D721Med (cell line): ENCODE measurements around the gene FGGY.

Experiments
- DNase-seq: peaks from one replicate; pipeline ENCODE4 v3.0.0; 2011; ENCODE audit warnings: low spot score; ENCODE audit not compliant: insufficient read length
- FAIRE-seq: peaks from 2 replicates; lab custom pipeline; 2011; peaks lifted over from hg19 to GRCh38; lab: Jason Lieb, UNC
- CTCF ChIP-seq: IDR thresholded peaks from 2 replicates; pipeline ENCODE4 v1.5.1; 2012; ENCODE audit warnings: mild to moderate bottlenecking, control low read depth; ENCODE audit not compliant: insufficient read depth; ENCODE audit errors: missing control alignments

FGGY gene

DNA sequence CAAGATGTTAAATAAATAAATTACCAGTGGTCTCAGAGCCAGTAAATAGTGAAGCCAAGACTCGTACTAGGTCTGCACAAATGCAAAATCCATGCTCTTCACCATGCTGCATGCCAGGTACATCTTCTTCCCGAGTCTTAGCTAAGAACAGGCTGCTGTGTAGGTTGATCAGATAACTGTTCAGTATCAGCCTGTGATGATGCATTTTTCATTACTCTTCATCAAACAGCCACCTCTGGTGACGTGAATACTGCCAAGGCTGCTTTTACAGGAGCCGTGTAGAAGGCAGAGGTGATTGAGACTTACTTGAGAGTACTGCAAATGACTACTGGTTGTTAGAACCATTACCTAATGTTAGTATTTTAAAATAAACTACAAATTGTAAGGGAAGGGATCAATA lies 478.6 kb downstream of the FGGY start:
- DNase-seq (no peak), FAIRE-seq (no peak)
- no peak for TF ChIP-seq CTCF

GRCh38 chr1:59776960-59777852 lies 480.3 kb downstream of the FGGY start:
- DNase-seq: no peak
- TF ChIP-seq CTCF: no peak
- no peak for FAIRE-seq

DNA sequence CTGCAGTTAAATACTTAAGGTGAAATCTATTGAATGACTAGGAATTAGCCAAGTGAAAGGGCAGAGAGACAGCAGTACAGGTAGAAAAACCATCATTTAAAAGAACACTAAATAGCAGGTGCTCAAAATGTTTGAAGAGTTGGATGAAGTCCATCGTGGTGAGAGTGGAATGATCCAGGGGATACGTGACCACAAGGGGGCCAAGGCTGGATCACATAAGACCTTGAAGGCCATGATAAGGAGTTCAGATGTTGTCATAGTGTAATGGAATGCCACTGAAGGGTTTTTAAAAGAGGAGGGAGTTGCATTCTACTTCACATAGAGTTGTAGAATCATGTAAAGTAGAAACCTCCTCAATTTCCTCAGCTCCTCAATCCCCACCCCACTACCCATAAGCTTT lies 483.1 kb downstream of the FGGY start:
- FAIRE-seq (no peak), DNase-seq (no peak)
- no peak for TF ChIP-seq CTCF

DNA sequence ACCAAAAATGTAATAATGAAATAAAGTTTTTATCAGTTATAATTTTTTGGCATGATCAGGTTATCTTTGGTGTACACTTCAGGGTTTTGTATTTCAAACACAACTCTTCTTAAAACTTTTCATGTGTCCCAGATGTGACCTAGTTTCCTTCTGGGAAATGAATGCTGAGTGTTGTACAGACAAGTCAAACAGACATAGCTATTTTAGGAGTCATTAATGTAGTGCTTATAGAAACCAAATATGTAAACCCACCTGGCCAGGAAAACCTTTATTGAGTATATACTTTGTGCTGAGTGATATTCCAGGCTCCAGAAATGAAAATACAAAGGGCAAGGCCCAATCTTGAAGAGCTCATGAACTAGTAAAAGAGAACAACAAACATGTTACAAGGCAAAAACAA lies 491.9 kb downstream of the FGGY start:
- no peak for DNase-seq
- TF ChIP-seq CTCF: no peak
- no peak for FAIRE-seq

DNA sequence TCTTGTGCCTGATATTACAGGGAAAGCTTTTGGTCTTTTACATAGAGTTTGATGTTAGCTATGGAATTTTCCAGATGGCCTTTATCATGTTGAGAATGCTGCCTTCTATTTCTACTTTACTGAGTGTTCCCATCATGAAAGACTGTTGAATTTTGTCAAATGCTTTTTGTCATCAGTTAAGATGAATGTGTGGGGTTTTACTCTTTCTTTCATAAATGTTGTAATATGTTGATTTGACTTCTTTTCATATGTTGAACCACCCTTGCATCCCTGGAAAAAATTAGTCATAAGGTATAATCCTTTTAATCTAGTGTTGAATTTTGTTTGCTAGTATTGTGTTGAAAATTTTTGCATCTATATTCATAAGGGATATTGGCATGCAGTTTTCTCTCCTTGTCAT lies 501.7 kb downstream of the FGGY start:
- no peak for TF ChIP-seq CTCF
- FAIRE-seq (no peak), DNase-seq (no peak)

DNA sequence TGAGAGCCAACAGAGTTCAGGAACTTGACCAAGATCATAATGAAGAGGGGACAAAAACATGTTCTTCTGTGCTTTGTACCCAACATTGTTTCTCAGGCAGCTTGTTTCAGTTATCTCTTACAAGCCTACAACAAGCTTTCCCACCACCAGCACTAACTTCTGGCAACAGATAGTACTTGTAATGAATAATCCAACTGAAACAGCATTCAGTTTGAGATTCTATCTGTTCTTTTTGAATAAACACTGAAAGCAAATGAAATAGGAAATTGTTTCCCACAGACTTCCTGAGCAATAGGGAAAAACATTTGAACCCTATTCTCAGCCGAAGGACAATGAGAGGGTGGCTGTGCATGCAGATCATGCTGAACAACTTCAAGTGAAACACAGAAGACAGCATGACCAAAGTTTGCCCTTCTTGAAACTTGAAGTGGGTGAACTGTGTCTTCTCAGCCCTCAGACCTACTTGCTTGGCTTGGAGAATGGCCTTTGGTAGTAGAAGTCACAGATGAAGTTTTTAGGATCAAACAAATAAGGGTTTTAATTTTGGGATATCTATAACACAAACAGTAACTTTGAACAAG lies 506.7 kb downstream of the FGGY start:
- no peak for FAIRE-seq
- no peak for TF ChIP-seq CTCF
- DNase-seq: no peak

GRCh38 chr1:59804301-59804700 lies 507.4 kb downstream of the FGGY start:
- no peak for TF ChIP-seq CTCF
- no peak for FAIRE-seq
- DNase-seq: no peak
